Measurements from ENCODE around the gene RPF1.
A peak's percentile ranks its signal among the peaks of the same experiment; 100 is the strongest.

Gene RPF1

GRCh38 chr1:84452436-84452835 is 26.6 kb upstream of the RPF1 start:
- 0 out of 2 replicates have a peak, but pooled peaks cover 3% of the 10 kb centered on the region for H3K27me3 ChIP-seq (ENCODE audit: low read depth)
- no peaks in the 10 kb centered on the region; the same call in 1 of the 2 replicates for H3K9me3 ChIP-seq
- H3K4me1 ChIP-seq, result no peaks in the 10 kb centered on the region
- DNase-seq (ENCODE audit: low spot score in 2 of 2), result no peak
- in situ Hi-C loops (cut with MboI; ENCODE audit: low sequenced_read_pairs), result no loop called here
- no peaks in the 10 kb centered on the region for H3K36me3 ChIP-seq (replicated peaks)
- H3K4me3 ChIP-seq, result no peak overlapping the region

- Histone ChIP-seq H3K9me3 (no peaks in the 10 kb centered on the region), H3K4me1 (no peaks in the 10 kb centered on the region), H3K4me3 (no peak overlapping the region), H3K27me3 (ENCODE audit: low read depth) (peaks cover 11% of the 10 kb centered on the region; the same call in 1 of the 2 replicates), H3K36me3 (replicated peaks) (no peaks in the 10 kb centered on the region)
- DNase-seq (ENCODE audit: low spot score in 2 of 2), result no peak
- in situ Hi-C loops (cut with MboI; ENCODE audit: low sequenced_read_pairs), result no loop called here
Observed at GRCh38 chr1:84462118-84462517, 16.9 kb upstream of the RPF1 start.

GRCh38 chr1:84467298-84467697 is 11.8 kb upstream of the RPF1 start:
- Histone ChIP-seq H3K36me3 (replicated peaks) (no peaks in the 10 kb centered on the region), H3K27me3 (ENCODE audit: low read depth) (peaks cover 14% of the 10 kb centered on the region)

GRCh38 chr1:84476225-84476624 is 2.8 kb upstream of the RPF1 start:
- DNase-seq (ENCODE audit: low spot score in 2 of 2), result no peak
- Histone ChIP-seq H3K4me1 (peaks cover 7% of the 10 kb centered on the region), H3K4me3 (no peak overlapping the region), H3K9me3 (peaks cover 6% of the 10 kb centered on the region; the same call in 1 of the 2 replicates), H3K27me3 (ENCODE audit: low read depth) (peaks cover 22% of the 10 kb centered on the region), H3K36me3 (replicated peaks) (no peaks in the 10 kb centered on the region; the same call in 1 of the 2 replicates)
- in situ Hi-C loops (cut with MboI; ENCODE audit: low sequenced_read_pairs), result no loop called here

More at GRCh38 chr1:84467298-84467697, 11.8 kb upstream of the RPF1 start:
- H3K4me3 ChIP-seq, result no peak overlapping the region
- DNase-seq (ENCODE audit: low spot score in 2 of 2), result no peak
- in situ Hi-C loops (cut with MboI; ENCODE audit: low sequenced_read_pairs), result no loop called here
- H3K9me3 ChIP-seq, result no peaks in the 10 kb centered on the region
- H3K4me1 ChIP-seq, result no peaks in the 10 kb centered on the region

- H3K9me3 ChIP-seq, result peaks cover 6% of the 10 kb centered on the region; the same call in 1 of the 2 replicates
- H3K36me3 ChIP-seq (replicated peaks), result peaks cover 12% of the 10 kb centered on the region
- peaks cover 10% of the 10 kb centered on the region for H3K27me3 ChIP-seq (ENCODE audit: low read depth)
- in situ Hi-C loops (cut with MboI; ENCODE audit: low sequenced_read_pairs), result no loop called here
- peaks cover 8% of the 10 kb centered on the region for H3K4me1 ChIP-seq
- peak overlapping the region; percentile 80 for H3K4me3 ChIP-seq
- DNase-seq (ENCODE audit: low spot score in 2 of 2), result peak in 1 of 2 experiments; percentile 12
Observed at GRCh38 chr1:84479998-84480397, 932 bp downstream of the RPF1 start.

GRCh38 chr1:84480650-84481049 is 1.6 kb downstream of the RPF1 start:
- Histone ChIP-seq H3K4me3 (peak overlapping the region; percentile 80; the same call in 1 of the 2 replicates), H3K4me1 (peaks cover 8% of the 10 kb centered on the region), H3K9me3 (peaks cover 6% of the 10 kb centered on the region; the same call in 1 of the 2 replicates), H3K27me3 (ENCODE audit: low read depth) (peaks cover 5% of the 10 kb centered on the region), H3K36me3 (replicated peaks) (peaks cover 18% of the 10 kb centered on the region)
- DNase-seq (ENCODE audit: low spot score in 2 of 2), result no peak
- in situ Hi-C loops (cut with MboI; ENCODE audit: low sequenced_read_pairs), result no loop called here

GRCh38 chr1:84481317-84481716 is 2.3 kb downstream of the RPF1 start:
- H3K9me3 ChIP-seq, result peaks cover 6% of the 10 kb centered on the region; the same call in 1 of the 2 replicates
- no peaks in the 10 kb centered on the region for H3K27me3 ChIP-seq (ENCODE audit: low read depth)
- in situ Hi-C loops (cut with MboI; ENCODE audit: low sequenced_read_pairs), result no loop called here
- no peak for DNase-seq (ENCODE audit: low spot score in 2 of 2)
- H3K4me1 ChIP-seq, result peaks cover 8% of the 10 kb centered on the region
- no peak overlapping the region for H3K4me3 ChIP-seq
- peaks cover 21% of the 10 kb centered on the region for H3K36me3 ChIP-seq (replicated peaks)

GRCh38 chr1:84488107-84488506 is 9.0 kb downstream of the RPF1 start:
- DNase-seq (ENCODE audit: low spot score in 2 of 2), result no peak
- Histone ChIP-seq H3K4me3 (no peak overlapping the region), H3K27me3 (ENCODE audit: low read depth) (no peaks in the 10 kb centered on the region), H3K4me1 (no peaks in the 10 kb centered on the region; the same call in 1 of the 2 replicates), H3K9me3 (no peaks in the 10 kb centered on the region), H3K36me3 (replicated peaks) (peaks cover 43% of the 10 kb centered on the region)
- in situ Hi-C loops (cut with MboI; ENCODE audit: low sequenced_read_pairs), result no loop called here

- Histone ChIP-seq H3K4me1 (no peaks in the 10 kb centered on the region; the same call in 1 of the 2 replicates), H3K36me3 (replicated peaks) (peaks cover 46% of the 10 kb centered on the region), H3K27me3 (ENCODE audit: low read depth) (no peaks in the 10 kb centered on the region), H3K9me3 (no peaks in the 10 kb centered on the region), H3K4me3 (no peak overlapping the region)
- in situ Hi-C loops (cut with MboI; ENCODE audit: low sequenced_read_pairs), result no loop called here
- DNase-seq (ENCODE audit: low spot score in 2 of 2), result no peak
Observed at GRCh38 chr1:84489766-84490165, 10.7 kb downstream of the RPF1 start.

- in situ Hi-C loops (cut with MboI; ENCODE audit: low sequenced_read_pairs), result no loop called here
Observed at GRCh38 chr1:84492726-84493125, 13.7 kb downstream of the RPF1 start.

GRCh38 chr1:84493747-84494146 is 14.7 kb downstream of the RPF1 start:
- peaks cover 71% of the 10 kb centered on the region for H3K36me3 ChIP-seq (replicated peaks)
- in situ Hi-C loops (cut with MboI; ENCODE audit: low sequenced_read_pairs), result no loop called here
- DNase-seq (ENCODE audit: low spot score in 2 of 2), result no peak
- H3K4me3 ChIP-seq, result no peak overlapping the region
- H3K27me3 ChIP-seq (ENCODE audit: low read depth), result no peaks in the 10 kb centered on the region
- no peaks in the 10 kb centered on the region; the same call in 1 of the 2 replicates for H3K4me1 ChIP-seq
- H3K9me3 ChIP-seq, result no peaks in the 10 kb centered on the region

More at GRCh38 chr1:84492726-84493125, 13.7 kb downstream of the RPF1 start:
- Histone ChIP-seq H3K4me3 (no peak overlapping the region), H3K9me3 (no peaks in the 10 kb centered on the region), H3K27me3 (ENCODE audit: low read depth) (no peaks in the 10 kb centered on the region), H3K36me3 (replicated peaks) (peaks cover 66% of the 10 kb centered on the region), H3K4me1 (no peaks in the 10 kb centered on the region; the same call in 1 of the 2 replicates)
- no peak for DNase-seq (ENCODE audit: low spot score in 2 of 2)

- no peaks in the 10 kb centered on the region for H3K27me3 ChIP-seq (ENCODE audit: low read depth)
- H3K4me3 ChIP-seq, result no peak overlapping the region
- no peaks in the 10 kb centered on the region; the same call in 1 of the 2 replicates for H3K4me1 ChIP-seq
- peaks cover 79% of the 10 kb centered on the region for H3K36me3 ChIP-seq (replicated peaks)
- DNase-seq (ENCODE audit: low spot score in 2 of 2), result no peak
- H3K9me3 ChIP-seq, result no peaks in the 10 kb centered on the region
- in situ Hi-C loops (cut with MboI; ENCODE audit: low sequenced_read_pairs), result no loop called here
Observed at GRCh38 chr1:84496498-84496897, 17.4 kb downstream of the RPF1 start.

GRCh38 chr1:84497631-84498275 is 18.7 kb downstream of the RPF1 start:
- no peak for DNase-seq (ENCODE audit: low spot score in 2 of 2)
- H3K4me1 ChIP-seq, result no peaks in the 10 kb centered on the region; the same call in 1 of the 2 replicates

GRCh38 chr1:84502927-84503326 is 23.9 kb downstream of the RPF1 start:
- no peaks in the 10 kb centered on the region for H3K27me3 ChIP-seq (ENCODE audit: low read depth)
- peaks cover 20% of the 10 kb centered on the region for H3K4me1 ChIP-seq
- peaks cover 28% of the 10 kb centered on the region for H3K36me3 ChIP-seq (replicated peaks)
- DNase-seq (ENCODE audit: low spot score in 2 of 2), result no peak
- H3K4me3 ChIP-seq, result no peak overlapping the region
- H3K9me3 ChIP-seq, result no peaks in the 10 kb centered on the region
- in situ Hi-C loops (cut with MboI; ENCODE audit: low sequenced_read_pairs), result no loop called here

More at GRCh38 chr1:84497631-84498275, 18.7 kb downstream of the RPF1 start:
- Histone ChIP-seq H3K9me3 (no peaks in the 10 kb centered on the region), H3K27me3 (ENCODE audit: low read depth) (no peaks in the 10 kb centered on the region), H3K4me3 (no peak overlapping the region), H3K36me3 (replicated peaks) (peaks cover 71% of the 10 kb centered on the region)
- in situ Hi-C loops (cut with MboI; ENCODE audit: low sequenced_read_pairs), result no loop called here

Measured in HAP-1 (cell line).